GM20000 (cell line): ENCODE data around the gene WWOX.

Source experiments
- DNase-seq: peaks from one replicate; pipeline ENCODE4 v3.0.0; 2012; ENCODE audit warnings: low spot score
- CTCF ChIP-seq: IDR thresholded peaks from 2 replicates; pipeline ENCODE4 v1.5.1; 2012; ENCODE audit warnings: mild to moderate bottlenecking, control low read depth; ENCODE audit errors: extremely low read depth, missing control alignments

WWOX gene

GRCh38 chr16:79062336-79062735 lies 962.9 kb downstream of the WWOX start:
- DNase-seq, result no peak
- no peak for TF ChIP-seq CTCF

- no peak for DNase-seq
- no peak for TF ChIP-seq CTCF
Observed at GRCh38 chr16:79062821-79063220, 963.4 kb downstream of the WWOX start.

- no peak for DNase-seq
- TF ChIP-seq CTCF, result no peak
Observed at GRCh38 chr16:79064256-79064972, 965.0 kb downstream of the WWOX start.

GRCh38 chr16:79066561-79066960 lies 967.1 kb downstream of the WWOX start:
- no peak for TF ChIP-seq CTCF
- DNase-seq, result no peak

GRCh38 chr16:79067600-79067999 lies 968.1 kb downstream of the WWOX start:
- no peak for TF ChIP-seq CTCF
- no peak for DNase-seq

GRCh38 chr16:79069121-79069520 lies 969.7 kb downstream of the WWOX start:
- no peak for DNase-seq
- no peak for TF ChIP-seq CTCF

- TF ChIP-seq CTCF, result no peak
- DNase-seq, result no peak
Observed at GRCh38 chr16:79069633-79070032, 970.2 kb downstream of the WWOX start.
